Activated CD4-positive, alpha-beta T cell treated with anti-CD3 and anti-CD28 coated beads for 36 hours (primary cell): ENCODE measurements around the gene PRKCE. TPM values are rescaled to one million over a fixed set of nuclear protein-coding genes. Genes with fewer than 3 reads are reported as not detected.

ENCODE experiments used
- ATAC-seq: fragments of 200-7000 bp; cut with Tn5 transposase; one replicate; pipeline ENCODE4 v1.10.0; 2021; ENCODE audit warnings: mild to moderate bottlenecking, moderate library complexity
- CTCF ChIA-PET: fragments of 350-600 bp; sonication (Branson Sonifier 250); formaldehyde crosslinking; loops from one replicate; lab custom pipeline; 2021; ENCODE audit warnings: antibody characterized with exemption; lab: Charles Lee
- POLR2A ChIA-PET: fragments of 350-600 bp; sonication (Branson Sonifier 250); formaldehyde crosslinking; loops from one replicate; lab custom pipeline; 2021; ENCODE audit warnings: antibody characterized with exemption, inconsistent platforms; lab: Charles Lee
- DNase-seq: peaks from one replicate; pipeline ENCODE4 v3.0.0-alpha.2; 2020
- H3K27ac Mint-ChIP-seq: one replicate; pipeline ENCODE4 v1.8.0; 2021; ENCODE audit warnings: mixed read lengths
- H3K27me3 Mint-ChIP-seq: one replicate; pipeline ENCODE4 v1.8.0; 2021; ENCODE audit warnings: mixed read lengths
- H3K36me3 Mint-ChIP-seq: one replicate; pipeline ENCODE4 v1.8.0; 2021; ENCODE audit warnings: low read depth, mixed read lengths
- H3K4me1 Mint-ChIP-seq: one replicate; pipeline ENCODE4 v1.8.0; 2021; ENCODE audit warnings: mixed read lengths
- H3K4me3 Mint-ChIP-seq: one replicate; pipeline ENCODE4 v1.8.0; 2021; ENCODE audit warnings: mild to moderate bottlenecking, moderate library complexity, mixed read lengths
- H3K9me3 Mint-ChIP-seq: one replicate; pipeline ENCODE4 v1.8.0; 2021; ENCODE audit warnings: low read depth, mixed read lengths
- intact Hi-C, 2 experiments: fragments of 100-400 bp; cut with DNase I in 1 of 2; cut with micrococcal nuclease in 1 of 2; formaldehyde crosslinking; loops; one replicate each; pipeline versions ENCODE4 v1.14.2 to v1.15.1; 2022 to 2024; cut with DNase I, micrococcal nuclease
- total RNA-seq, 2 experiments: library from RNA; stranded (reverse); gene quantifications; one replicate each; pipeline ENCODE4 v1.2.3, GENCODE V29; 2021

The PRKCE gene
- total RNA-seq, 2 experiments from 2014 or later: 9.0 to 13.2 TPM

DNA sequence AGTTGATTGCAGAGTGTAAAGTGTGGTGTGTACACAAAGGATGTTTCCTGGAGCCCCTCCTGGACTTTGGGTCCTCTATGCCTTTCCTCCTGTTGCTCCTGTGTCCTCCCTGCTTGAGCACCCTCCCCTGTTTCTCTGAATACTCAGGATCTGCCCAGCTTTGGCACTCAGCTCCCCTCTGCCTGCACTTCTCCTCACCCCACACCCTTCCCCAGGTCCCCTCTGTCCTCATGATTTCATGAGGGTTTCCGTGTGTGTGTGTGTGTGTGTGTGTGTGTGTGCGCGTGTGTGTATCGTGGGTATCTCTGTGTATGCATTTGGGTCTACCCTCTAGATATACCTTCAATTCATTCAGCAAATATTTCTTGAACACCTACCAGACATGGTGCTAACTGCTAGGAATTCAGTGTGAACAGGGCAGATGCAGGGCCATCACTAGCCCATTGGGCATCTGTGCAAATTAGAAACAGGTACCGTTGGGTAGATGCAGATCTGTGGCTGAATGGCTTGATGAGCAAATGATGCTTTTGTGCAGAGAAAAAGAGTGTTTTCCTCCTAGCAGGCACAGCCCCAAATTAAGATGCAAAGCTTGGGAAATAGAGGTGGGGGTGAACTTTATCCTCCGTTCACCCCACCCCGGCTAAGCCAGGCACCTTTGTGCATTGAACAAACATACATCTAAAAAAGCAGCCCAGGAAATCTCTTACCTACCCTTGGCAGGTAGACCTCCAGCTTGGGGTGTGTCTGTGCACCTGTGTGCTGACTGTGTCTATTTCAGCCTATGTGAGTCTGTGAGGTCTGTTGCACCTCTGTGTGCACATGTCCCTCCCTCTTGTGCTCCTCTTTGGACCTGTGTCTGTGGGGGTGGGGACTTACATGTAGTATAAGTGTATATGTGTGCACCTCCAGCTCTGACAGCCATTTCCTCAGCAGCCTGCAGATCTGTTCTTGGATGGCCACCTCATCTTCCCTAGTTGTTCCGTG, 585.7 kb downstream of the PRKCE start:
- no peak overlapping the region for H3K4me3 Mint-ChIP-seq
- no peaks in the 10 kb centered on the region for H3K9me3 Mint-ChIP-seq
- H3K27me3 Mint-ChIP-seq: no peaks in the 10 kb centered on the region
- CTCF ChIA-PET: interaction anchor here (0.8 kb wide), 1 partner anchor 1226 kb away, joined by 3 read pairs; no protein-coding TSS in a partner anchor
- DNase-seq (no peak), ATAC-seq (no peak)
- H3K27ac Mint-ChIP-seq: peak overlapping the region; percentile 12
- peaks cover 41% of the 10 kb centered on the region for H3K4me1 Mint-ChIP-seq
- intact Hi-C loops: loop anchor here in 1 of 2 experiments (5.0 kb wide), 1 partner anchor 50 kb away; no protein-coding TSS in a partner anchor
- POLR2A ChIA-PET: interaction anchor here (0.5 kb wide), 1 partner anchor 28 kb away, joined by 3 read pairs; no protein-coding TSS in a partner anchor
- H3K36me3 Mint-ChIP-seq: peaks cover 3% of the 10 kb centered on the region

Other genes starting within 250 kb of the PRKCE start
- gene SRBD1, start 40.4 kb upstream of the PRKCE start, total RNA-seq: 10 to 100 TPM; 19.2 to 25.0 TPM